Retinal pigment epithelial cell (primary cell): ENCODE results near the gene SSTR4.

Experiments used
- DNase-seq: peaks from one replicate; pipeline ENCODE4 v3.0.0-alpha.2; 2010; ENCODE audit warnings: low read depth
- H3K4me3 ChIP-seq: 2 replicates; pipeline ENCODE4 v1.5.1; 2011; ENCODE audit warnings: mild to moderate bottlenecking, low read length, control low read depth, moderate library complexity
- CTCF ChIP-seq: conservative IDR thresholded peaks from 2 replicates; pipeline ENCODE4 v1.5.1; 2011; ENCODE audit warnings: low read depth, low read length, control low read depth, inconsistent platforms

The SSTR4 gene

GRCh38 chr20:23086056-23086566, 51.0 kb downstream of the SSTR4 start, which contains the start of gene CD93:
TSS of gene CD93 (minus strand) at chr20:23086324. CDS start at chr20:23086192, 132 bp downstream.
- no peak within 1 kb of the TSS for H3K4me3 ChIP-seq
- DNase-seq = no peak

GRCh38 chr20:23086931-23087411, 51.9 kb downstream of the SSTR4 start:
- TF ChIP-seq CTCF = no peak
- no peak for DNase-seq
- H3K4me3 ChIP-seq = no peak overlapping the region

More at GRCh38 chr20:23086056-23086566, 51.0 kb downstream of the SSTR4 start, which contains the start of gene CD93:
- no peak for TF ChIP-seq CTCF

GRCh38 chr20:23087587-23088251, 52.6 kb downstream of the SSTR4 start:
- DNase-seq = no peak
- TF ChIP-seq CTCF = no peak
- H3K4me3 ChIP-seq = no peak overlapping the region
